Ishikawa (cell line): ENCODE data around the gene DUS1L.

Source experiments
- CEBPB ChIP-seq: IDR thresholded peaks from 2 replicates; pipeline ENCODE4 v1.6.1; 2012
- EP300 ChIP-seq: IDR thresholded peaks from 2 replicates; pipeline ENCODE4 v1.6.1; 2012; ENCODE audit warnings: borderline replicate concordance
- FOXM1 ChIP-seq: IDR thresholded peaks from 2 replicates; pipeline ENCODE4 v1.6.1; 2012; ENCODE audit warnings: low read depth, borderline replicate concordance
- TAF1 ChIP-seq: IDR thresholded peaks from 2 replicates; pipeline ENCODE4 v1.6.1; 2012; ENCODE audit warnings: low read depth, mild to moderate bottlenecking
- TCF12 ChIP-seq: IDR thresholded peaks from 2 replicates; pipeline ENCODE4 v1.6.1; 2012; ENCODE audit warnings: low read depth
- YY1 ChIP-seq: IDR thresholded peaks from 2 replicates; pipeline ENCODE4 v1.6.1; 2012; ENCODE audit warnings: low read depth
- ZBTB7A ChIP-seq: IDR thresholded peaks from 2 replicates; pipeline ENCODE4 v1.6.1; 2012; ENCODE audit warnings: low read depth
- TF ChIP-seq, protein P1 (sequence below): IDR thresholded peaks from 2 replicates; pipeline ENCODE4 v1.6.1; 2012

GRCh38 chr17:82008258-82008940 is 57.2 kb downstream of the DUS1L start:
- TF ChIP-seq, protein P1, sequence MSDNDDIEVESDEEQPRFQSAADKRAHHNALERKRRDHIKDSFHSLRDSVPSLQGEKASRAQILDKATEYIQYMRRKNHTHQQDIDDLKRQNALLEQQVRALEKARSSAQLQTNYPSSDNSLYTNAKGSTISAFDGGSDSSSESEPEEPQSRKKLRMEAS: no peak
- TF ChIP-seq CEBPB (no peak), FOXM1 (no peak), TAF1 (no peak), EP300 (no peak), ZBTB7A (no peak), YY1 (no peak), TCF12 (no peak)
